Epithelial cell of proximal tubule (primary cell): ENCODE measurements around the gene TLNRD1. TPM values are rescaled to one million over a fixed set of nuclear protein-coding genes. Genes with fewer than 3 reads are reported as not detected.

Experiments used
- DNase-seq: peaks from one replicate; pipeline ENCODE4 v3.0.0-alpha.2; 2011; ENCODE audit warnings: low read depth
- H3K4me3 ChIP-seq: 2 replicates; pipeline ENCODE4 v1.5.1; 2011; ENCODE audit warnings: low read depth, mild to moderate bottlenecking, low read length
- total RNA-seq: library from RNA; depleted of rRNA; stranded (reverse); fragments of >200 nt; gene quantifications from 2 replicates; pipeline ENCODE4 v1.2.3, GENCODE V29; 2015
- TF ChIP-seq, protein P1 (sequence below): conservative IDR thresholded peaks from 2 replicates; pipeline ENCODE4 v1.5.1; 2012; ENCODE audit warnings: low read depth, mild to moderate bottlenecking, low read length

Gene TLNRD1
- total RNA-seq, 1 donor from 2014 or later: 45.4 TPM

DNA sequence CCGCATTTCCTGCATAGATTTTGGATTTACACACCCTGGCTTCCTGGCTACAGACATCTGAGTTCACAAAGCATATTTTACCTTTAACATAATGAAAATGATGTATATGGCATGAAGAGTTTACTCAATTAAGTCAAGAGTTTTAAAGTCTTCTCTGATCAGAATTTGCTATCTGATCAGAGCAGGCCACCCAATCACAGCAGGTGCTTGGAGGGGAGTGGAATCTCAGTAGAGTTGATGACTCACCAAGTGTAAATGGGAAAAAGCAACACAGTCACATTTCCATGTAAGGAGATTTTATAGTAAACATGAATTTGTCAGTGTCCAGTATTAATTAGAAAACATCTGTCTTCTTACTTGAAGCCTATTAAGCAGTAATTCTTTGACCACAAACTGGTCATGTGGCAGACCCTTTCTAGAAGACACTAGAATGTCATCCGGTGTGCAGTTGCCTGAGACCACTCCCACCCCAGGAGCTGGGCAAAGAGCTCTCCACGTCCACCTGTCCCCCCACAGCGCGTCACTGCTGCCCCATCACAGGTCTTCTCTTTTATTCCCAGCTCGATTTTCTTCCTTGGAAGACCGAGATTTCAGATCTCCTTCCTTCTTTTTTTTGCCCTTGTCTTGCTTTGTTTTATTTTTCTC, 21.9 kb upstream of the TLNRD1 start:
- DNase-seq: no peak
- TF ChIP-seq, protein P1, sequence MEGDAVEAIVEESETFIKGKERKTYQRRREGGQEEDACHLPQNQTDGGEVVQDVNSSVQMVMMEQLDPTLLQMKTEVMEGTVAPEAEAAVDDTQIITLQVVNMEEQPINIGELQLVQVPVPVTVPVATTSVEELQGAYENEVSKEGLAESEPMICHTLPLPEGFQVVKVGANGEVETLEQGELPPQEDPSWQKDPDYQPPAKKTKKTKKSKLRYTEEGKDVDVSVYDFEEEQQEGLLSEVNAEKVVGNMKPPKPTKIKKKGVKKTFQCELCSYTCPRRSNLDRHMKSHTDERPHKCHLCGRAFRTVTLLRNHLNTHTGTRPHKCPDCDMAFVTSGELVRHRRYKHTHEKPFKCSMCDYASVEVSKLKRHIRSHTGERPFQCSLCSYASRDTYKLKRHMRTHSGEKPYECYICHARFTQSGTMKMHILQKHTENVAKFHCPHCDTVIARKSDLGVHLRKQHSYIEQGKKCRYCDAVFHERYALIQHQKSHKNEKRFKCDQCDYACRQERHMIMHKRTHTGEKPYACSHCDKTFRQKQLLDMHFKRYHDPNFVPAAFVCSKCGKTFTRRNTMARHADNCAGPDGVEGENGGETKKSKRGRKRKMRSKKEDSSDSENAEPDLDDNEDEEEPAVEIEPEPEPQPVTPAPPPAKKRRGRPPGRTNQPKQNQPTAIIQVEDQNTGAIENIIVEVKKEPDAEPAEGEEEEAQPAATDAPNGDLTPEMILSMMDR: no peak
- H3K4me3 ChIP-seq: no peak overlapping the region

DNA sequence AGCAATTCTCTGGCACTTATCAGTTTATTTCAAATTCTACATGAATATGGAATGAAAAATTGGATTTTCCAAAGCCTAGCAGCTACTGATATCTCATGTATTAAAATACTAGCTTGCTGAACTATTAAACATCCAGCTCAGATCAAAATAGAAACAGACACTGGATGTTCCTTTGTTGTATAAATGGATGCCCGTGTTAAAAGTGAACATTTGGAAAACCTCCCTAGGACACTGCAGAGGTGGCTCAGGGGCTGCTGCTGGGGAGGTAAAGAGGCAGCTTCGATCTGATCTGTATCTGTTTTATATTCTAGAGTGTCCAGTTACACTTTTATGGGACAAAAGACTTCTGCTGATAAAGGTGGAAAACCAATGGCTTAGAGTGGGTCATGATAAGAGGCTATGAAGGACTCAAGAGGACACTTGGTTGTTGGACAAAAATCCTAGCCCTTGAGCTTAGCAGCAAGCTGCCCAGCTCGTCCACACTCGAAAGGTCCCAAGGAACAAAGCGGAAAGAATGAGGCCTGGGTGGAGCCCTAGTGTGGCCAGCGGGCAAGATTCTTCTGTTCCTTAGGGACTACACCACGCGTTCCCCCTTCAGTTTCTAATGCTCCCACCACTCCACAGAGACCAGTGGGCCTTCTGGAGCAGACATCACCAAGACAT, 21.1 kb upstream of the TLNRD1 start:
- no peak overlapping the region for H3K4me3 ChIP-seq
- TF ChIP-seq, protein P1: no peak
- no peak for DNase-seq

DNA sequence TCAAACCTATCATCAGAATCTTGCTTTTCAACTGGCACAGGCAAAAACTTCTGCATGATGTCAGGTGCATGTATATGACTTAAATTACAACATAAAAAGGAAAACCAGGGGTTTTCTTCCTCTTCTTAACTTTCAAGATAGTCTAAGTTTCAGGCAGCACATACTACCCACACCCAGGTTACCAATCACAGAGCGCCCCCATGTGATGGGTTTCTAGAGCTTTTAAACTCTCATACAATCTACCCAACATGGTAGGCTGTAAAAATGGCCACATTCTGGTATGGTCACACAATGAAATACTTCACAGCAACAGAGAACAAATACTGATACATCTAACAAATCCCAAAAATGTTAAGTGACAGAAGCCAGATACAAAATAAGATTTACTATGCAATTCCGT, 18.5 kb upstream of the TLNRD1 start:
- TF ChIP-seq, protein P1: peak; percentile 19

DNA sequence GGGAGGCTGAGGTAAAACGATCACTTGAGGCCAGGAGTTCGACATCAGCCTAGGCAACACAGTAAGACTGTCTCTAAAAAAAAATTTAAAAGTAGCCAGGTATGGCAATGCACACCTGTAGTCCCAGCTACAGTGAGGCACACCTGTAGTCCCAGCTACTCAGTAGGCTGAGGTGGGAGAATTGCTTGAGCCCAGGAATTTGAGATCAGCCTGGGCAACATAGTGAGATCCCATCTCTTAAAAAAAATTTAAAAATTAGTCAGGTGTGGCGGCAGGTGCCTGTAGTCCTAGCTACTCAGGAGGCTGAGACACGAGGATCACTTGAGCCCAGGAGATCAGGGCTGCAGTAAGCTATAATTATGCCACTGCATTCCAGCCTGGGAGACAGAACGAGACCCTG, 17.9 kb upstream of the TLNRD1 start:
- no peak overlapping the region for H3K4me3 ChIP-seq
- TF ChIP-seq, protein P1: no peak
- DNase-seq: no peak

More for the DNA sequence above, 18.5 kb upstream of the TLNRD1 start:
- no peak overlapping the region for H3K4me3 ChIP-seq
- DNase-seq: no peak

DNA sequence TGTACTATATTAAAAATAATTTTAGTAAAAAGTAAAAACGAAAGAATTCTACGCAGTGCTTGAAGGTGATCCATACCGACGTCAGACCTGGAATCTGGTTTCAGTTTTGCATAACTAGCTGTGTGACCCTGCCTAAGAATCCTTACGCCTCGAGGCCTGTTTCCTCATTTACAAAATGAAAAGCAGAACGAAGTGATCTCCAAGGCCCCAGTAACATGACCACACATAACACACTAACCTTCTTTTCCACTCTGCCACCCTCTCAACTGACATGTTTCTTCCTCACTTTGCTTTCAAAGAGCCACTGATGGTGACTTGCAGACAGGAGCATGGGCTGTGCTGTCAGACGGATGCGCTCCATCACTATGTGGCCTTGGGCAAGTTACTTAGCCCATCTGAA, 15.9 kb upstream of the TLNRD1 start:
- H3K4me3 ChIP-seq: no peak overlapping the region
- no peak for DNase-seq
- TF ChIP-seq, protein P1: no peak

DNA sequence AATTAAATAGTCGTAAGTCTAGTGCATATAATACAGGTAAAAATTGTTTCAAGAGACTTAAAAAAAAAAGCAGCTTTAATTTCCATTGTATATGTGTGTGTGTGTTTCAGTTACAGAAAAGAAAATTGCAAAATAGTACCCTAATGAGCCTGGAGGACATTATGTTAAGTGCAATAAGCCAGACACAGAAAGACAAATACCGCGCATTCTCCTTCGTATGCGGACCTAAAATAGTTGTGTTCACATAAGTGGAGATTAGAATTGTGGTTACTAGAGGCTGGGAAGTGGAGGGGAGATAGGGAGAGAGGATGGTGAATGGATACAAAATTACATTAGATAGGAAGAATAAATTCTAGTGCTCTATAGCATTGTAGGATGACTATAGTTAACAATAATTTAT, 14.7 kb upstream of the TLNRD1 start:
- H3K4me3 ChIP-seq: no peak overlapping the region
- TF ChIP-seq, protein P1: no peak
- no peak for DNase-seq

DNA sequence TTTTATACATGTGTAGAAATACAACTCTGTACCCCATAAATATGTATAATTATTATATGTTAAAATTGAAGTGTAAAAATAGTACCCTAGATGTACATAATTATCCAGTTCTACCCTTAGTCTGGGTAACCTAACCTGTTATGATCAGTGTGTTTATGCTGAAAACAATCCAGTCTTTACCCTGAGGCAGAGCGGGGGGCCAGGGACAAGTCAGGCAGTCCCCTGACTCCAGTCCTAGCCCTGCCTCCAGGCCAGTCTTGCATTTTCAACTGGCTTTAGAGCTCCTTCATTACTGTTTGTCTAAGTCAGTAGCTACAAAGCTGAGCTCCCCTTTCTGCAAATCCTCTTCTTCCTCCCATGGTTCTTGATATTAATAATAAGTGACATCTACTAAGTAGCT, 14.2 kb upstream of the TLNRD1 start:
- TF ChIP-seq, protein P1: no peak
- DNase-seq: no peak

More for the DNA sequence above, 14.2 kb upstream of the TLNRD1 start:
- no peak overlapping the region for H3K4me3 ChIP-seq
